HCT116 (cell line): ENCODE data around the gene P3H3. TPM values are rescaled to one million over a fixed set of nuclear protein-coding genes. Genes with fewer than 3 reads are reported as not detected.

Source experiments
- ATAC-seq: fragments of 200-7000 bp; cut with Tn5 transposase; 2 replicates; pipeline ENCODE4 v1.9.1; 2020; ENCODE audit warnings: mild to moderate bottlenecking, moderate library complexity
- BruUV-seq: library from RNA; stranded (reverse); fragments of 400-500 nt; replicated peaks from 2 replicates; lab custom pipeline; 2021; lab: Mats Ljungman, UMichigan
- CTCF ChIA-PET: fragments of 300-600 bp; sonication (Branson Sonifier 250); formaldehyde crosslinking; loops from one replicate; lab custom pipeline; 2021; ENCODE audit warnings: antibody characterized with exemption; lab: Charles Lee
- POLR2A ChIA-PET: fragments of 300-600, 350-600 bp; sonication (Branson Sonifier 250); formaldehyde crosslinking; loops from one replicate; lab custom pipeline; 2021; ENCODE audit warnings: antibody characterized with exemption; lab: Charles Lee
- RAD21 ChIA-PET, 2 experiments: fragments of 300-600 bp; sonication (Branson Sonifier 250); formaldehyde crosslinking; loops; one replicate each; lab custom pipeline; 2023; ENCODE audit warnings: low total read pairs in 2 of 2; ENCODE audit not compliant: uncharacterized antibody in 2 of 2, unreplicated experiment in 2 of 2, low non-redundant PET in 1 of 2; lab: Charles Lee
- DNase-seq: peaks from one replicate; pipeline ENCODE4 v3.0.0-alpha.2; 2010; ENCODE audit warnings: low read depth, low spot score
- H2AFZ ChIP-seq: fragments of 200-600 bp; shearing (Covaris generic), sonication (generic); 2 replicates; pipeline ENCODE4 v1.6.1; 2017; ENCODE audit warnings: low read depth, mixed run types, mixed read lengths, antibody characterized with exemption, low read length; ENCODE audit not compliant: poor library complexity, severe bottlenecking
- H3K27ac ChIP-seq: 2 replicates; pipeline ENCODE4 v1.5.1; 2012; ENCODE audit warnings: low read depth, low read length
- H3K27me3 ChIP-seq: fragments of 200-600 bp; sonication (generic); 2 replicates; pipeline ENCODE4 v1.6.1; 2016; ENCODE audit warnings: mixed run types, low read length, mixed read lengths; ENCODE audit not compliant: insufficient read depth
- H3K36me3 ChIP-seq, 2 experiments: fragments of 200-500 bp in 1 of 2; fragments of 200-600 bp in 1 of 2; sonication (Bioruptor generic) in 1 of 2; sonication (generic) in 1 of 2; 2 replicates each; pipeline versions ENCODE4 v1.5.1 to v1.6.1; 2014 to 2016; ENCODE audit warnings: low read length in 2 of 2, inconsistent platforms in 1 of 2, mixed read lengths in 1 of 2, mixed run types in 1 of 2; ENCODE audit not compliant: insufficient read depth in 2 of 2, control insufficient read depth in 1 of 2
- H3K4me1 ChIP-seq, 2 experiments: fragments of 200-600 bp in 1 of 2; sonication (generic) in 1 of 2; 2 replicates each; pipeline versions ENCODE4 v1.5.1 to v1.6.1; 2012 to 2017; ENCODE audit warnings: low read length in 2 of 2, inconsistent platforms in 1 of 2, mild to moderate bottlenecking in 1 of 2, mixed read lengths in 1 of 2, mixed run types in 1 of 2, moderate library complexity in 1 of 2; ENCODE audit not compliant: insufficient read depth in 2 of 2, control insufficient read depth in 1 of 2
- H3K4me2 ChIP-seq: fragments of 200-600 bp; sonication (generic); 2 replicates; pipeline ENCODE4 v1.6.1; 2017; ENCODE audit warnings: mixed run types, low read length, mixed read lengths
- H3K4me3 ChIP-seq, 2 experiments: fragments of 200-600 bp in 1 of 2; sonication (generic) in 1 of 2; replicated peaks in 1 of 2; 2 replicates each; pipeline ENCODE4 v1.5.1; 2011 to 2016; ENCODE audit warnings: low read length in 2 of 2, control low read depth in 1 of 2, low read depth in 1 of 2, mild to moderate bottlenecking in 1 of 2, mixed read lengths in 1 of 2, mixed run types in 1 of 2
- H3K79me2 ChIP-seq: fragments of 200-600 bp; sonication (generic); 2 replicates; pipeline ENCODE4 v1.6.1; 2017; ENCODE audit warnings: mild to moderate bottlenecking, mixed run types, low read length, moderate library complexity, mixed read lengths; ENCODE audit not compliant: insufficient read depth
- H3K9ac ChIP-seq: fragments of 200-600 bp; sonication (generic); 2 replicates; pipeline ENCODE4 v1.6.1; 2016; ENCODE audit warnings: low read length, mixed read lengths
- H3K9me2 ChIP-seq: fragments of 200-600 bp; sonication (generic), shearing (Covaris generic); 2 replicates; pipeline ENCODE4 v1.6.1; 2017; ENCODE audit warnings: mixed run types, mild to moderate bottlenecking, moderate library complexity; ENCODE audit not compliant: insufficient read depth
- H3K9me3 ChIP-seq, 2 experiments: fragments of 200-500 bp in 1 of 2; fragments of 200-600 bp in 1 of 2; sonication (Bioruptor generic) in 1 of 2; sonication (generic) in 1 of 2; 2 replicates each; pipeline ENCODE4 v1.6.1; 2014 to 2017; ENCODE audit warnings: low read length in 2 of 2, mixed read lengths in 2 of 2, inconsistent platforms in 1 of 2, low read depth in 1 of 2, mild to moderate bottlenecking in 1 of 2, mixed run types in 1 of 2, moderate library complexity in 1 of 2; ENCODE audit not compliant: control insufficient read depth in 1 of 2, insufficient read depth in 1 of 2
- H4K20me1 ChIP-seq: fragments of 200-600 bp; sonication (generic), shearing (Covaris generic); 2 replicates; pipeline ENCODE4 v1.6.1; 2017; ENCODE audit warnings: mixed run types, mild to moderate bottlenecking, moderate library complexity; ENCODE audit not compliant: insufficient read depth
- CBX3 ChIP-seq: IDR thresholded peaks from 2 replicates; pipeline ENCODE4 v1.6.1; 2012; ENCODE audit warnings: low read depth
- EZH2 ChIP-seq: fragments of 200-600 bp; sonication (generic); IDR thresholded peaks from 2 replicates; pipeline ENCODE4 v1.6.1; 2017; ENCODE audit warnings: antibody characterized with exemption, mixed run types
- POLR2A ChIP-seq: IDR thresholded peaks from 2 replicates; pipeline ENCODE4 v1.7.0; 2011; ENCODE audit warnings: borderline replicate concordance; ENCODE audit not compliant: insufficient read depth, insufficient read length; ENCODE audit errors: extremely low read depth
- SIN3A ChIP-seq: IDR thresholded peaks from 2 replicates; pipeline ENCODE4 v1.6.1; 2012; ENCODE audit warnings: low read depth
- SRF ChIP-seq: IDR thresholded peaks from 2 replicates; pipeline ENCODE4 v1.6.1; 2012; ENCODE audit warnings: low read depth
- YY1 ChIP-seq: IDR thresholded peaks from 2 replicates; pipeline ENCODE4 v1.6.1; 2011; ENCODE audit warnings: low read length, low read depth, moderate library complexity, mild to moderate bottlenecking; ENCODE audit not compliant: insufficient replicate concordance; ENCODE audit errors: extremely low read depth
- ZNF274 ChIP-seq: fragments of 200-500 bp; sonication (Bioruptor generic); IDR thresholded peaks from 2 replicates; pipeline ENCODE4 v1.6.1; 2014; ENCODE audit warnings: mild to moderate bottlenecking, low read depth, low read length, inconsistent platforms
- intact Hi-C: fragments of 100-400 bp; cut with micrococcal nuclease; formaldehyde crosslinking; loops from 2 replicates; pipeline ENCODE4 v1.10.0; 2022
- total RNA-seq: library from RNA; stranded (reverse); gene quantifications from one replicate; pipeline ENCODE4 v1.2.1, GENCODE V29; 2021; ENCODE audit not compliant: unreplicated experiment
- TF ChIP-seq, protein P1 (sequence below): IDR thresholded peaks from 2 replicates; pipeline ENCODE4 v1.6.1; 2011; ENCODE audit warnings: mild to moderate bottlenecking, low read length, moderate library complexity; ENCODE audit not compliant: insufficient replicate concordance; ENCODE audit errors: extremely low read depth
- TF ChIP-seq, protein P2 (sequence below): IDR thresholded peaks from 2 replicates; pipeline ENCODE4 v1.6.1; 2012; ENCODE audit warnings: low read depth

Gene P3H3
- total RNA-seq, 1 experiment from 2014 or later: 32.2 TPM

GRCh38 chr12:6799147-6799546, 29.1 kb upstream of the P3H3 start:
- no peak overlapping the region for H3K27ac ChIP-seq
- no peak overlapping the region for H3K9ac ChIP-seq
- no peak overlapping the region for H3K4me2 ChIP-seq
- no peaks in the 10 kb centered on the region for H4K20me1 ChIP-seq
- no peaks in the 10 kb centered on the region for H3K9me2 ChIP-seq
- ATAC-seq: no peak
- CTCF ChIA-PET: no interaction called here
- no peaks in the 10 kb centered on the region for H3K4me1 ChIP-seq
- no peak overlapping the region for H3K4me3 ChIP-seq
- BruUV-seq: no TSS peak
- intact Hi-C loops: no loop called here
- TF ChIP-seq POLR2A (no peak), SIN3A (no peak), YY1 (no peak), EZH2 (no peak), ZNF274 (no peak), CBX3 (no peak), SRF (no peak)
- TF ChIP-seq, protein P1, sequence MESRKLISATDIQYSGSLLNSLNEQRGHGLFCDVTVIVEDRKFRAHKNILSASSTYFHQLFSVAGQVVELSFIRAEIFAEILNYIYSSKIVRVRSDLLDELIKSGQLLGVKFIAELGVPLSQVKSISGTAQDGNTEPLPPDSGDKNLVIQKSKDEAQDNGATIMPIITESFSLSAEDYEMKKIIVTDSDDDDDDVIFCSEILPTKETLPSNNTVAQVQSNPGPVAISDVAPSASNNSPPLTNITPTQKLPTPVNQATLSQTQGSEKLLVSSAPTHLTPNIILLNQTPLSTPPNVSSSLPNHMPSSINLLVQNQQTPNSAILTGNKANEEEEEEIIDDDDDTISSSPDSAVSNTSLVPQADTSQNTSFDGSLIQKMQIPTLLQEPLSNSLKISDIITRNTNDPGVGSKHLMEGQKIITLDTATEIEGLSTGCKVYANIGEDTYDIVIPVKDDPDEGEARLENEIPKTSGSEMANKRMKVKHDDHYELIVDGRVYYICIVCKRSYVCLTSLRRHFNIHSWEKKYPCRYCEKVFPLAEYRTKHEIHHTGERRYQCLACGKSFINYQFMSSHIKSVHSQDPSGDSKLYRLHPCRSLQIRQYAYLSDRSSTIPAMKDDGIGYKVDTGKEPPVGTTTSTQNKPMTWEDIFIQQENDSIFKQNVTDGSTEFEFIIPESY: no peak
- TF ChIP-seq, protein P2, sequence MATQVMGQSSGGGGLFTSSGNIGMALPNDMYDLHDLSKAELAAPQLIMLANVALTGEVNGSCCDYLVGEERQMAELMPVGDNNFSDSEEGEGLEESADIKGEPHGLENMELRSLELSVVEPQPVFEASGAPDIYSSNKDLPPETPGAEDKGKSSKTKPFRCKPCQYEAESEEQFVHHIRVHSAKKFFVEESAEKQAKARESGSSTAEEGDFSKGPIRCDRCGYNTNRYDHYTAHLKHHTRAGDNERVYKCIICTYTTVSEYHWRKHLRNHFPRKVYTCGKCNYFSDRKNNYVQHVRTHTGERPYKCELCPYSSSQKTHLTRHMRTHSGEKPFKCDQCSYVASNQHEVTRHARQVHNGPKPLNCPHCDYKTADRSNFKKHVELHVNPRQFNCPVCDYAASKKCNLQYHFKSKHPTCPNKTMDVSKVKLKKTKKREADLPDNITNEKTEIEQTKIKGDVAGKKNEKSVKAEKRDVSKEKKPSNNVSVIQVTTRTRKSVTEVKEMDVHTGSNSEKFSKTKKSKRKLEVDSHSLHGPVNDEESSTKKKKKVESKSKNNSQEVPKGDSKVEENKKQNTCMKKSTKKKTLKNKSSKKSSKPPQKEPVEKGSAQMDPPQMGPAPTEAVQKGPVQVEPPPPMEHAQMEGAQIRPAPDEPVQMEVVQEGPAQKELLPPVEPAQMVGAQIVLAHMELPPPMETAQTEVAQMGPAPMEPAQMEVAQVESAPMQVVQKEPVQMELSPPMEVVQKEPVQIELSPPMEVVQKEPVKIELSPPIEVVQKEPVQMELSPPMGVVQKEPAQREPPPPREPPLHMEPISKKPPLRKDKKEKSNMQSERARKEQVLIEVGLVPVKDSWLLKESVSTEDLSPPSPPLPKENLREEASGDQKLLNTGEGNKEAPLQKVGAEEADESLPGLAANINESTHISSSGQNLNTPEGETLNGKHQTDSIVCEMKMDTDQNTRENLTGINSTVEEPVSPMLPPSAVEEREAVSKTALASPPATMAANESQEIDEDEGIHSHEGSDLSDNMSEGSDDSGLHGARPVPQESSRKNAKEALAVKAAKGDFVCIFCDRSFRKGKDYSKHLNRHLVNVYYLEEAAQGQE: no peak
- no peaks in the 10 kb centered on the region for H3K79me2 ChIP-seq
- no peak overlapping the region for H2AFZ ChIP-seq
- DNase-seq: no peak
- POLR2A ChIA-PET: no interaction called here
- RAD21 ChIA-PET: no interaction called here
- no peaks in the 10 kb centered on the region for H3K36me3 ChIP-seq
- no peaks in the 10 kb centered on the region for H3K9me3 ChIP-seq
- no peaks in the 10 kb centered on the region for H3K27me3 ChIP-seq
